B cell (primary cell): ENCODE data around the gene PLK1. TPM values are rescaled to one million over a fixed set of nuclear protein-coding genes. Genes with fewer than 3 reads are reported as not detected.
A peak's percentile ranks its signal among the peaks of the same experiment; 100 is the strongest.

ENCODE experiments used
- ATAC-seq: fragments of 200-7000 bp; cut with Tn5 transposase; one replicate; pipeline ENCODE4 v1.10.0; 2021; ENCODE audit warnings: low read depth, mild to moderate bottlenecking, moderate number of reproducible peaks, moderate library complexity
- CTCF ChIA-PET: fragments of 350-600 bp; sonication (Branson Sonifier 250); formaldehyde crosslinking; loops from one replicate; lab custom pipeline; 2021; ENCODE audit warnings: antibody characterized with exemption, inconsistent platforms; lab: Charles Lee
- POLR2A ChIA-PET: fragments of 350-600 bp; sonication (Branson Sonifier 250); formaldehyde crosslinking; loops from one replicate; lab custom pipeline; 2021; ENCODE audit warnings: antibody characterized with exemption; lab: Charles Lee
- DNase-seq: peaks from one replicate; pipeline ENCODE4 v3.0.0; 2013
- H2AFZ ChIP-seq: 2 replicates; pipeline ENCODE4 v1.6.1; 2012; ENCODE audit warnings: mild to moderate bottlenecking, low read depth, low read length; ENCODE audit not compliant: insufficient read depth, poor library complexity, severe bottlenecking
- H3K27ac ChIP-seq, 2 donors: 1 replicate in 1 of 2; 2 replicates in 1 of 2; pipeline ENCODE4 v1.5.1; 2012 to 2013; ENCODE audit warnings: low read length in 2 of 2, mild to moderate bottlenecking in 2 of 2, moderate library complexity in 1 of 2
- H3K27me3 ChIP-seq, 4 experiments: fragments of 200-600 bp in 1 of 4; sonication (generic) in 1 of 4; replicated peaks in 1 of 4; 1 replicate in 2 of 4; 2 replicates in 2 of 4; pipeline versions ENCODE4 v1.6.1 to v1.7.0; 2013 to 2016; ENCODE audit warnings: low read length in 3 of 4, mild to moderate bottlenecking in 2 of 4, mixed read lengths in 1 of 4, moderate library complexity in 1 of 4; ENCODE audit not compliant: insufficient read depth in 4 of 4, control insufficient read depth in 3 of 4; ENCODE audit errors: control extremely low read depth in 1 of 4
- H3K36me3 ChIP-seq, 2 experiments: replicated peaks in 1 of 2; 1 replicate in 1 of 2; 2 replicates in 1 of 2; pipeline versions ENCODE4 v1.6.1 to v1.7.1; 2013; ENCODE audit warnings: low read length in 1 of 2; ENCODE audit not compliant: insufficient read depth in 2 of 2, control insufficient read depth in 1 of 2; ENCODE audit errors: control extremely low read depth in 1 of 2, extremely low read depth in 1 of 2
- H3K4me1 ChIP-seq, 2 donors: fragments of 200-600 bp in 1 of 2; sonication (generic) in 1 of 2; 1 replicate in 1 of 2; 2 replicates in 1 of 2; pipeline versions ENCODE4 v1.5.1 to v1.6.1; 2013 to 2017; ENCODE audit warnings: low read length in 2 of 2; ENCODE audit not compliant: control insufficient read depth in 2 of 2, insufficient read depth in 2 of 2
- H3K4me2 ChIP-seq: replicated peaks from 2 replicates; pipeline ENCODE3; 2012; ENCODE audit warnings: mild to moderate bottlenecking, low read depth, low read length; ENCODE audit not compliant: poor library complexity, severe bottlenecking
- H3K4me3 ChIP-seq, 5 experiments: fragments of 200-600 bp in 1 of 5; sonication (generic) in 1 of 5; 1 replicate in 3 of 5; 2 replicates in 2 of 5; pipeline versions ENCODE4 v1.5.1 to v1.7.0; 2011 to 2016; ENCODE audit warnings: low read length in 4 of 5, mild to moderate bottlenecking in 4 of 5, low read depth in 2 of 5, control low read depth in 1 of 5, moderate library complexity in 1 of 5; ENCODE audit not compliant: insufficient read depth in 1 of 5; ENCODE audit errors: control extremely low read depth in 1 of 5, extremely low read depth in 1 of 5
- H3K79me2 ChIP-seq: fragments of 200-600 bp; sonication (generic); one replicate; pipeline ENCODE4 v1.6.0; 2016; ENCODE audit warnings: low read length; ENCODE audit not compliant: control insufficient read depth, insufficient read depth
- H3K9ac ChIP-seq: fragments of 200-600 bp; sonication (generic); 2 replicates; pipeline ENCODE4 v1.6.1; 2017; ENCODE audit warnings: mild to moderate bottlenecking, low read length, moderate library complexity
- H3K9me3 ChIP-seq, 3 donors: one replicate each; pipeline versions ENCODE4 v1.6.1 to v1.7.1; 2013; ENCODE audit warnings: low read length in 2 of 3; ENCODE audit not compliant: control insufficient read depth in 2 of 3, insufficient read depth in 1 of 3; ENCODE audit errors: control extremely low read depth in 1 of 3
- H4K20me1 ChIP-seq: 2 replicates; pipeline ENCODE4 v1.6.0; 2012; ENCODE audit warnings: mild to moderate bottlenecking, low read length; ENCODE audit not compliant: insufficient read depth, control insufficient read depth, poor library complexity, severe bottlenecking
- H3K27ac Mint-ChIP-seq: one replicate; pipeline ENCODE4 v1.8.0; 2021; ENCODE audit warnings: mixed read lengths
- H3K27me3 Mint-ChIP-seq: one replicate; pipeline ENCODE4 v1.8.0; 2021; ENCODE audit warnings: mixed read lengths
- H3K4me1 Mint-ChIP-seq: one replicate; pipeline ENCODE4 v1.8.0; 2021; ENCODE audit warnings: mixed read lengths
- H3K4me3 Mint-ChIP-seq: one replicate; pipeline ENCODE4 v1.8.0; 2021; ENCODE audit warnings: mixed read lengths
- H3K9me3 Mint-ChIP-seq: one replicate; pipeline ENCODE4 v1.8.0; 2022; ENCODE audit warnings: mixed read lengths; ENCODE audit not compliant: insufficient read depth
- EZH2 ChIP-seq: IDR thresholded peaks from 2 replicates; pipeline ENCODE4 v1.6.1; 2012; ENCODE audit warnings: borderline replicate concordance, low read depth, mild to moderate bottlenecking, moderate library complexity, low read length; ENCODE audit not compliant: insufficient read depth, poor library complexity, severe bottlenecking
- WGBS: methylation state at CpG from one replicate; pipeline ENCODE4 v1.1.5; 2013; ENCODE audit warnings: missing lambda C conversion rate; ENCODE audit not compliant: insufficient coverage; 5-methylcytosine and 5-hydroxymethylcytosine counted together
- intact Hi-C: fragments of 100-400 bp; cut with micrococcal nuclease; formaldehyde crosslinking; loops from one replicate; pipeline ENCODE4 v1.10.0; 2022
- polyA plus RNA-seq: library from polyadenylated mRNA; depleted of rRNA; stranded (reverse); fragments of >200 nt; gene quantifications from 2 replicates; pipeline ENCODE4 v1.2.3, GENCODE V29; 2012
- total RNA-seq, 2 donors: library from RNA; stranded (reverse); fragments of 120-200 nt in 1 of 2; gene quantifications; 1 replicate in 1 of 2; 2 replicates in 1 of 2; pipeline versions ENCODE4 v1.2.3 to v1.2.4, GENCODE V29; 2013 to 2022
- TF ChIP-seq, protein P1 (sequence below): fragments of 200-600 bp; IDR thresholded peaks from one replicate; pipeline ENCODE4 v1.8.0; 2022; ENCODE audit warnings: antibody characterized with exemption, mild to moderate bottlenecking

PLK1 gene
- total and polyA plus RNA-seq, 2 donors (not counting 1 experiment from before 2014, with no cell fraction given) = 2.7 to 3.5 TPM

DNA sequence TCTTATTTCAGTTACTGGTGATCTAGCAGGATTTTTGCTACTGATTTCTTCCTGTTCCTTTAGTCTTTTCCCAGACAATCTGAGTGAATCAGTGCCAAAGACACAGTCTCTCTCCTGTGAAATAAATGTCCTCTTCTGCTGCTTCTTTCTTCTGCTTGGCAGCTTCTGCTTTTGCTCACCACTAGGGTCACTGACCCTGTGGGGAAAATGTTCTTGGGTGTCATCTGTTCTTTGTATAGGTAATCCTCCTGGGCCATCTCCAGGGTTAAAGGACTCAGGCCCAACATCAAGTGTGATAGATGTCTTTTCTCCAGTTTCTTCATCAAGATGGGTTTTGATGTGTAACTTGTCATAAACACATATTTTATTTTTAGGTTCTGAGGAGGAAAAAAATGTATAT lies 42.7 kb upstream of the PLK1 start:
- Histone ChIP-seq H3K4me3 (no peak overlapping the region), H4K20me1 (no peaks in the 10 kb centered on the region), H3K36me3 (peaks cover 5 to 19% of the 10 kb centered on the region in 2 experiments), H2AFZ (no peak overlapping the region), H3K9me3 (no peaks in the 10 kb centered on the region), H3K79me2 (peaks cover 31% of the 10 kb centered on the region), H3K27me3 (no peaks in the 10 kb centered on the region), H3K27ac (no peak overlapping the region), H3K4me1 (peaks cover 9 to 12% of the 10 kb centered on the region in 2 donors), H3K4me2 (no peak overlapping the region), H3K9ac (no peak overlapping the region)
- ATAC-seq (no peak), DNase-seq (no peak)
- H3K4me3 Mint-ChIP-seq = no peak overlapping the region
- H3K4me1 Mint-ChIP-seq = peaks cover 15% of the 10 kb centered on the region
- CTCF ChIA-PET = no interaction called here
- intact Hi-C loops = no loop called here
- TF ChIP-seq, protein P1, sequence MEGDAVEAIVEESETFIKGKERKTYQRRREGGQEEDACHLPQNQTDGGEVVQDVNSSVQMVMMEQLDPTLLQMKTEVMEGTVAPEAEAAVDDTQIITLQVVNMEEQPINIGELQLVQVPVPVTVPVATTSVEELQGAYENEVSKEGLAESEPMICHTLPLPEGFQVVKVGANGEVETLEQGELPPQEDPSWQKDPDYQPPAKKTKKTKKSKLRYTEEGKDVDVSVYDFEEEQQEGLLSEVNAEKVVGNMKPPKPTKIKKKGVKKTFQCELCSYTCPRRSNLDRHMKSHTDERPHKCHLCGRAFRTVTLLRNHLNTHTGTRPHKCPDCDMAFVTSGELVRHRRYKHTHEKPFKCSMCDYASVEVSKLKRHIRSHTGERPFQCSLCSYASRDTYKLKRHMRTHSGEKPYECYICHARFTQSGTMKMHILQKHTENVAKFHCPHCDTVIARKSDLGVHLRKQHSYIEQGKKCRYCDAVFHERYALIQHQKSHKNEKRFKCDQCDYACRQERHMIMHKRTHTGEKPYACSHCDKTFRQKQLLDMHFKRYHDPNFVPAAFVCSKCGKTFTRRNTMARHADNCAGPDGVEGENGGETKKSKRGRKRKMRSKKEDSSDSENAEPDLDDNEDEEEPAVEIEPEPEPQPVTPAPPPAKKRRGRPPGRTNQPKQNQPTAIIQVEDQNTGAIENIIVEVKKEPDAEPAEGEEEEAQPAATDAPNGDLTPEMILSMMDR = no peak
- TF ChIP-seq EZH2 = no peak
- H3K27ac Mint-ChIP-seq = no peak overlapping the region
- H3K9me3 Mint-ChIP-seq = no peaks in the 10 kb centered on the region
- POLR2A ChIA-PET = no interaction called here
- H3K27me3 Mint-ChIP-seq = no peaks in the 10 kb centered on the region

DNA sequence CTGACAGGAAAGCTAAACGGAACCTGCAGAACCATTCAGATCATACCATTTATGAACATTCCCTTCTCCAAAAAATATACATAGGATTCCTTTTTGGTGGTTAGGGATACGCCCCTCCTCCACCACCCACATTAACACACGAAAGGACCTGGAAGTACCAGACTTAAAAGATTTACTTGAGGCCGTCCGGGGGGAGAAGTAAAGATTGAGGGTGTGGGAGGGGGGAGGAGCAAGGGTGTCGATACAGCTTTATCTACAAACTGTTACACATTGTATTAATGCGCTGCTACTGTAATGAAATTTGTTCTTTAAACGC lies 38.1 kb upstream of the PLK1 start:
- peak overlapping the region; percentile 99 for H3K4me3 Mint-ChIP-seq

More for the DNA sequence above, 38.1 kb upstream of the PLK1 start:
- Mint-ChIP-seq H3K27ac (peak overlapping the region; percentile 98), H3K9me3 (no peaks in the 10 kb centered on the region), H3K4me1 (peaks cover 31% of the 10 kb centered on the region), H3K27me3 (no peaks in the 10 kb centered on the region)
- Histone ChIP-seq H3K9me3 (no peaks in the 10 kb centered on the region), H3K36me3 (peaks cover 5 to 15% of the 10 kb centered on the region in 2 experiments), H3K27me3 (no peaks in the 10 kb centered on the region), H2AFZ (peak overlapping the region; percentile 92), H4K20me1 (no peaks in the 10 kb centered on the region), H3K4me3 (peak overlapping the region; percentile 89 to 100 (median 96)), H3K4me2 (peak overlapping the region; percentile 85), H3K79me2 (peaks cover 52% of the 10 kb centered on the region), H3K9ac (peak overlapping the region; percentile 97), H3K4me1 (peaks cover 13 to 20% of the 10 kb centered on the region in 2 donors), H3K27ac (peak overlapping the region; percentile 80 to 84)
- intact Hi-C loops = no loop called here
- DNase-seq (no peak), ATAC-seq (no peak)
- ChIA-PET CTCF (interaction anchor here (0.5 to 1.5 kb wide), 3 partner anchors 20 to 1204 kb away, joined by 3 to 5 read pairs (median 3); partner anchors contain the start of gene NDUFAB1), POLR2A (interaction anchor here (0.5 kb wide), 1 partner anchor 162 kb away, joined by 5 read pairs; no protein-coding TSS in a partner anchor)
- no CpG with 5 or more reads among the region's 8 CpGs for WGBS
- TF ChIP-seq, protein P1 = no peak
- TF ChIP-seq EZH2 = no peak
